ENCODE results near the gene GNG7. TPM values are rescaled to one million over a fixed set of nuclear protein-coding genes. Genes with fewer than 3 reads are reported as not detected.

GNG7 gene
- total and polyA plus RNA-seq, 3 donors from 2014 or later = 16.9 to 38.7 (median 25.3) TPM

GRCh38 chr19:2619076-2619475, 83.4 kb downstream of the GNG7 start:
- TF ChIP-seq, protein P1, sequence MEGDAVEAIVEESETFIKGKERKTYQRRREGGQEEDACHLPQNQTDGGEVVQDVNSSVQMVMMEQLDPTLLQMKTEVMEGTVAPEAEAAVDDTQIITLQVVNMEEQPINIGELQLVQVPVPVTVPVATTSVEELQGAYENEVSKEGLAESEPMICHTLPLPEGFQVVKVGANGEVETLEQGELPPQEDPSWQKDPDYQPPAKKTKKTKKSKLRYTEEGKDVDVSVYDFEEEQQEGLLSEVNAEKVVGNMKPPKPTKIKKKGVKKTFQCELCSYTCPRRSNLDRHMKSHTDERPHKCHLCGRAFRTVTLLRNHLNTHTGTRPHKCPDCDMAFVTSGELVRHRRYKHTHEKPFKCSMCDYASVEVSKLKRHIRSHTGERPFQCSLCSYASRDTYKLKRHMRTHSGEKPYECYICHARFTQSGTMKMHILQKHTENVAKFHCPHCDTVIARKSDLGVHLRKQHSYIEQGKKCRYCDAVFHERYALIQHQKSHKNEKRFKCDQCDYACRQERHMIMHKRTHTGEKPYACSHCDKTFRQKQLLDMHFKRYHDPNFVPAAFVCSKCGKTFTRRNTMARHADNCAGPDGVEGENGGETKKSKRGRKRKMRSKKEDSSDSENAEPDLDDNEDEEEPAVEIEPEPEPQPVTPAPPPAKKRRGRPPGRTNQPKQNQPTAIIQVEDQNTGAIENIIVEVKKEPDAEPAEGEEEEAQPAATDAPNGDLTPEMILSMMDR (IDR thresholded peaks at IDR 0.05) = no peak
- no peak for TF ChIP-seq POLR2A (IDR thresholded peaks at IDR 0.05)

DNA sequence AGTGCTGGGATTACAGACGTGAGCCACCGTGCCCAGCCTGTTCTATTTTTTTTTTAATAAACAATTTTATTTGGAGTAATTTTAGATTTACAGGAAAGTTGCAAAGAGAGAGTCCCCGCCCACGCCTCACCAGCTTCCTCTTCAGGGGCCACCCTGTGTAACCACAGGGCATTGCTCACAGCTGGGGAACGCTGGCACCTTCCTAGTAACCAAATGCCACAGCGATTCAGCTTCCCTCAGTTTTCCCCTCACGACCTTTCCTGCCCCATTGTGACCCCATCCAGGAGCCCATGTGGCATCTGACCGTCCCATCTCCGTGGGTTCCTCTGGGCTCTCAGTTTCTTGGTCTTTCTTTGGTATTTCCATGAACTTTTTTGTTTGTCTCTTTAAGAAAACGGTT, 83.9 kb downstream of the GNG7 start:
- Histone ChIP-seq H3K36me3 (ENCODE audit: low read depth, missing control alignments) (no peaks in the 10 kb centered on the region), H3K9me3 (no peaks in the 10 kb centered on the region), H3K4me3 (no peak overlapping the region), H3K27me3 (no peaks in the 10 kb centered on the region), H3K27ac (no peak overlapping the region), H3K4me1 (peaks cover 11% of the 10 kb centered on the region)
- no peak for TF ChIP-seq POLR2A (IDR thresholded peaks at IDR 0.05)
- TF ChIP-seq, protein P1 (IDR thresholded peaks at IDR 0.05) = no peak
- WGBS, 2 donors = 74 to 81% methylated on average over 10 of the region's 10 CpGs
- DNase-seq = no peak
- intact Hi-C loops (cut with DNase I; ENCODE audit: low total_unique reads) = loop anchor here (10.0 kb wide), 1 partner anchor 144 kb away; the partner anchor contains the start of gene GADD45B

More at GRCh38 chr19:2619076-2619475, 83.4 kb downstream of the GNG7 start:
- 92 to 94% methylated on average over 6 of the region's 6 CpGs for WGBS, 2 donors
- intact Hi-C loops (cut with DNase I; ENCODE audit: low total_unique reads) = loop anchor here (10.0 kb wide), 1 partner anchor 144 kb away; the partner anchor contains the start of gene GADD45B
- Histone ChIP-seq H3K9me3 (no peaks in the 10 kb centered on the region), H3K4me3 (no peak overlapping the region), H3K36me3 (ENCODE audit: low read depth, missing control alignments) (no peaks in the 10 kb centered on the region), H3K27me3 (no peaks in the 10 kb centered on the region), H3K4me1 (peaks cover 11% of the 10 kb centered on the region), H3K27ac (no peak overlapping the region)
- no peak for DNase-seq

DNA sequence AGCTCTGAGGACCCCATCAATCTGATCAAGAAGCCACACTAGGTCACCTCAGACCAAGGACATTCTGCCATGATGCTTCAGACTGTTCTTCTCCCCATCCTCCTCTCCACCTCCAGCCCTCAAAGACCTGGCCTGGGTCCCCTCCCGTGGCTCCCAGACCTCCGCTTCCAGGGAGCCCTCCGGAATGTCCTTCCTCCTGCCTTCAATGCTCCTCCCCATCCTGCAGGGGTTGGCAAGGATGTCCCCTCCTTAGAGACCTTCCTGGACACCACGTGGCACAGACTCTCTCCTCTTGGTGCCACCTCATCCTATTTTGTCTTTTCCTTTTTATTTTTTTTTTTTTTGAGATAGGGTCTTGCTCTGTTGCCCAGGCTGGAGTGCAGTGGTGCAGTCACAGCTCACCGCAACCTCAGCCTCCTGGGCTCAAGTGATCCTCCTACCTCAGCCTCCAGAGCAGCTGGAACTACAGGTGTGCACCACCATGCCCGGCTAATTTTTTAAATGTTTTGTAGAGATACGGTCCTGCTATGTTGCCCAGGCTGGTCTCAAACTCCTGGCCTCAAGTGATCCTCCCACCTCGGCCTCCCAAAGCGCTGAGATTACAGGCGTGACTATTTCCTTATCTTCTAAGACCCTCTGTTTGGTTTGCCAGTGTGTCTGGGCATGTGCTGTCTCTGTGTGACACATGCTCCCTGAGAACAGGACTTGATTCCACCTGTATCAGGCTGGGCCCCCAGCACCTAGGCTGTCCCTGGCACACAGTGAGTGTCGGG, 84.9 kb downstream of the GNG7 start:
- Histone ChIP-seq H3K36me3 (ENCODE audit: low read depth, missing control alignments) (no peaks in the 10 kb centered on the region), H3K9me3 (no peaks in the 10 kb centered on the region), H3K4me1 (peaks cover 11% of the 10 kb centered on the region), H3K27ac (no peak overlapping the region), H3K27me3 (no peaks in the 10 kb centered on the region), H3K4me3 (no peak overlapping the region)
- intact Hi-C loops (cut with DNase I; ENCODE audit: low total_unique reads) = loop anchor here (10.0 kb wide), 1 partner anchor 143 kb away; the partner anchor contains the start of gene GADD45B
- 83 to 86% methylated on average over 11 of the region's 11 CpGs for WGBS, 2 donors
- no peak for DNase-seq
- TF ChIP-seq, protein P1 (IDR thresholded peaks at IDR 0.05) = no peak
- TF ChIP-seq POLR2A (IDR thresholded peaks at IDR 0.05) = no peak

DNA sequence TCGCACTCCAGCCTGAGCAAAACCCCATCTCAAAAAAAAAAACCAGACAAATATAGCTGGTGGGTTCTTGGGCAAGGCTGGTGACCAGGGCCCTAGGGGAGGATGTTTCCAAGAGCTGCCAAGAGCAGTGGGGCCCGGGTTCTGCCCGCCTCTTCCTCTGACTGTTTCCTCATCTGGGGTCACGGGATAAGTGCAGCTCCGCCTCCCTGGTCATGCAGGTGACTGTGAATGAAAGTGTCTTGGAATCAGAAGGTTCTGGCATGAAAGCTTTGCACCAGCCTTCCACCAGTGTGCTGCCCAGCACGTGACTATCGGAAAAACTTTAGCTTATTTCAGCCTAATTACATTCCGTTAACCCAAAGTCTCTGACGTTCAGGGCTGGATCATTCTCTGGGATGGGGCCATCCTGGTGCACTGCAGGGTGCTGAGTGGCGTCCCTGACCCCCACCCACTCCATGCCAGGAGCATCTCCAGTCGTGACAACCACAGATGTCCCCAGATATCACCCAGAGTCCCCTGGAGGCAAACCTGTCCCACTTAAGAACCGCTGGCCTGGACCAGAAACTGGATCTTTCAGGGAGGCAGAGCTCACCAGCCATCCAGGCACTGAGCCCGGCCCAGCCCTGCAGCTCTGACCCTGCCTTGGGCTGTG, 85.6 kb downstream of the GNG7 start:
- no peak for DNase-seq
- TF ChIP-seq POLR2A (IDR thresholded peaks at IDR 0.05) = no peak
- TF ChIP-seq, protein P1 (IDR thresholded peaks at IDR 0.05) = no peak
- no peaks in the 10 kb centered on the region for H3K27me3 ChIP-seq
- no peaks in the 10 kb centered on the region for H3K9me3 ChIP-seq
- H3K36me3 ChIP-seq (ENCODE audit: low read depth, missing control alignments) = no peaks in the 10 kb centered on the region
- no peak overlapping the region for H3K27ac ChIP-seq
- WGBS, 2 donors = 61 to 62% methylated on average over 12 to 13 of the region's 13 CpGs
- peaks cover 11% of the 10 kb centered on the region for H3K4me1 ChIP-seq
- intact Hi-C loops (cut with DNase I; ENCODE audit: low total_unique reads) = loop anchor here (10.0 kb wide), 1 partner anchor 142 kb away; the partner anchor contains the start of gene GADD45B
- H3K4me3 ChIP-seq = no peak overlapping the region

Measured in testis (tissue), 3 donors.